GM12874 (cell line): ENCODE measurements around the gene MRPL3.

Experiments
- TF ChIP-seq, protein P1 (sequence below): IDR thresholded peaks from 2 replicates; pipeline ENCODE4 v1.5.1; 2011; ENCODE audit warnings: low read depth, mild to moderate bottlenecking, control low read depth, low read length, moderate library complexity; ENCODE audit not compliant: insufficient read depth

MRPL3 gene

DNA sequence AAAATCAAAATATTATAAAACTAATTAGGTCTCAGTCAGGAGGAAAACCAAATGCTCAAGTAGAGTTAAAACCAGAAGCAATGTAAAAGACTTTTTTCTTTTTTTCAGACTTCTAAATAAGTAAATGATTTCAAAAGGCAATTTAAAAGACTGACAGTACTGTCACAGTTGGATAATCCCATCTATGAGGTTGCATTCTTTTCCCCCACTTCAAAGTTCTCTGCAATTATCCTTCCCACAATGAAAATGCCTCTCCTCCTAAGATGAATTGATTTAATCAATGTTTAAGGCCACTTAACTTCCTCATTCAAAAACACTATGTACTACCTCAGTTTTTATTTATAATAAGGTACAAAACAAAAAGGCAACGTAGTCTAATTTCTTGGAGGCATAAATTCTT, 8.1 kb downstream of the MRPL3 start:
- TF ChIP-seq, protein P1, sequence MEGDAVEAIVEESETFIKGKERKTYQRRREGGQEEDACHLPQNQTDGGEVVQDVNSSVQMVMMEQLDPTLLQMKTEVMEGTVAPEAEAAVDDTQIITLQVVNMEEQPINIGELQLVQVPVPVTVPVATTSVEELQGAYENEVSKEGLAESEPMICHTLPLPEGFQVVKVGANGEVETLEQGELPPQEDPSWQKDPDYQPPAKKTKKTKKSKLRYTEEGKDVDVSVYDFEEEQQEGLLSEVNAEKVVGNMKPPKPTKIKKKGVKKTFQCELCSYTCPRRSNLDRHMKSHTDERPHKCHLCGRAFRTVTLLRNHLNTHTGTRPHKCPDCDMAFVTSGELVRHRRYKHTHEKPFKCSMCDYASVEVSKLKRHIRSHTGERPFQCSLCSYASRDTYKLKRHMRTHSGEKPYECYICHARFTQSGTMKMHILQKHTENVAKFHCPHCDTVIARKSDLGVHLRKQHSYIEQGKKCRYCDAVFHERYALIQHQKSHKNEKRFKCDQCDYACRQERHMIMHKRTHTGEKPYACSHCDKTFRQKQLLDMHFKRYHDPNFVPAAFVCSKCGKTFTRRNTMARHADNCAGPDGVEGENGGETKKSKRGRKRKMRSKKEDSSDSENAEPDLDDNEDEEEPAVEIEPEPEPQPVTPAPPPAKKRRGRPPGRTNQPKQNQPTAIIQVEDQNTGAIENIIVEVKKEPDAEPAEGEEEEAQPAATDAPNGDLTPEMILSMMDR = no peak

DNA sequence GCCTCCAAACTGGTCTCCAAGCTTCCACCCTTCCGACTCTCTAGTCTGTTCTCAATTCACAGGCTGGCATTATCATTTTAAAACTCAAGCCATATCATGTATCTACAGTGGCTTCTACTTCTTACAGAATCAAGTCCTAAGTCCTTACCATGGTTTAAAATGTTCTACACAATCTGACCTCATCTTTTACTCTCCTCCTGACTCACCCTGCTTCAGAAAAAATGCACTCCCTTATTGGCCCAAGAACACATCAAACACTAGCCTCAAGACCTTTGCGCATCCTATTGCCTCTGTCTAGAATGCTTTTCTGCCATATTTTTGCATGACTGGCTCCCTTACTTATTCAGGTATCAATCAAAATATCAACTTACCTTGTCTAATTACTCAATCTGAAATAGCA, 11.0 kb downstream of the MRPL3 start:
- TF ChIP-seq, protein P1 = no peak

DNA sequence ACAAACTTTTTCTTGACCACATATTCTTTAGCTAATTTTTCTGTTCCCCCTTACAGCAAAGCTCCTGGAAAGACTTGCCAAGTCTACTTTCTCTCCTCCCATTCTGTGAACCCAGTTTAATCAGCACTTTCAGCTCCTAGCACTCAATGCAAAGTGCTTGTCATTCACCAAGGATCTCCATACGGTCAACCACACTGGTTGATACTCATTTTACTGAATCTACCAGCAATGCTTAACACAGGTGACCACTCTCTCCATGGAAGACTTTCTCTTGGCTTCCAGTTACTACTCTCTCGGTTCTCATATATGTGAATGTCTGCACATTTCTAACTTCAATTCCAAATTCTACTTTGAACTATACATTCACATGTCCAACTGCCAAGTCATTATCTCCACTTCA, 11.7 kb downstream of the MRPL3 start:
- TF ChIP-seq, protein P1 = no peak

DNA sequence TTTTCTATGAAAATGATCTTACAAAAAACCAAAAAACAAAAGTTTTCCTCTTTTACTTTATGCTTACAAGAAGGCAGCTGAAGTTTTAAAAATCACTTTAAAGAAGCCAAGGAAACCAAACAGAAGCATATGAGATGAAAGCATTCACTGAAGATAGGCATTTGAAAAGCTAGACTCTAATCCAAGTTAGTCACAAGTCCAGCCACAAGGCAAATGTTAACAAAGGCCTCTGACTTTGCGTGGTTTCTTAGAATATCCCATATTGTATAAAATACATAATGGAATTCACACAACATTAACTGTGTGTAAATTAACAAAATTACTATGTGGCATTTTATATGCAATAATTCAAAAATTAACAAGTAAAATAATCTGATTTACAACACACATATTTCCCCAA, 17.7 kb downstream of the MRPL3 start:
- TF ChIP-seq, protein P1 = no peak

DNA sequence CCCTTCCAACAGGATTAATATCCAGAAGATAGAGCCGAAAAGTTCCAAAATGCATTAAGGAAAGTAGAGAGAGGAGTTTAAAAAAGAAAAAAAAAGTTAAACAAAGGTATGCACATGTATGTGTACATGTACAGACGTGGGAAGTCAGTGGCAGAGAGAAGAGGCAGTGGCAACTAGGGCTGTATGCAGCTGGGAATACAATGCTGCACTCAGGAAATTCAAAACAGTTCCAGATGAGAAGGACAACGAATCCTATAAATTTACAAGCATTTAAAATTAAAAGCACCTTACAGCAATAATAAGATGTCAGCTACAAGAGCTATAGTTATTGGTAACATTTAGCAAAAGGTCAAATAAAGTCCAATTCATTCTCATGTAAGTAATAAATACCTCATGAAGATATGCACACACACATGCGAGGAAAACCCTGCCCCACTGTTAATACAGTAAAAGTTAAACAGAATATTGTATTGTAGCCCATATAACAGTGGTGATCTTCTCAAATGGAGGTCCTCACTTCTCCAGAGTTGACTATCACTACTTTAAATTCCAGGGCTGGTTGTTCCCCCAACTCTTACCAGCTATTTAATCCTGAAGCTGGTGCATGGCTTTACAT, 18.2 kb downstream of the MRPL3 start:
- TF ChIP-seq, protein P1 = no peak

DNA sequence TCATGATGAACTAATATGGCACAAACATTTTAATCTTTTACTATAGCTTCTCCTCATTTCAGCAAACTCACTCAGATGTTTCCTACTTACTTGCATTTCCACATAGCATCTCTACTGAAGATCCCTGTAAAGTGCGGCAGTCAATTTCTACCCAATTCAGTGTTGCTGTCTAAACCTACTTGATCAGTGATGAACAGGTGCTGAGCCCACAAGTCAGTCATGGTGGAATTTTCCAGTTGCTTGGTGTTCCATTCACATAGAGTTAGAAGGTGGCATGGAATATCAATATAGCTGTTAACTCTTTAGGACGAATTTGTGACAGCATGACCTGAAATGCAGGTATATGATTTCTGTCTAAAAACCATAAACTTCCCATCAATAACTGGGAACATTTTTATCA, 22.7 kb downstream of the MRPL3 start:
- TF ChIP-seq, protein P1 = no peak

DNA sequence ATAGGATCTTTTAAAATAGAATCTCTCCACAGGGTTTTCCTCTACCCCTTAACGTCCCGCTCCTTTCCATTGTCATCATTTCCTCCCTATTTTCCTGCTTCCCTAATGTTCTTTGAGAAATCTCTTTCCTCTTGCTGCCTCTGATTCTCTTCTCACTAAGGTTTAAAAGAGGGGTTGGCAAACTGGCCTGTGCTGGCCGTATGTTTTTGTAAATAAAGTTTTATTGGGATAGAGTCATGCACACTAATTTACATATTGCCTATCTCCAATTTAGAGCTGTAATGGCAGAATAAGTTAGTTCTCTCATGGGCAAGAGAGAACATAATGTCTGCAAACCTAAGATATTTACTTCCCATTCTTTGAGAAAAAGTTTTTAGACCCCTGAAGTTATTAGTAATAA, 25.0 kb downstream of the MRPL3 start:
- TF ChIP-seq, protein P1 = no peak
